H1 (cell line): ENCODE results near the gene CFAP161.

ENCODE experiments used
- CHD2 ChIP-seq: IDR thresholded peaks from 2 replicates; pipeline ENCODE4 v1.6.1; 2012; ENCODE audit warnings: low read length, improper control_type of control experiment
- GTF2F1 ChIP-seq: IDR thresholded peaks from 2 replicates; pipeline ENCODE4 v1.6.1; 2012; ENCODE audit warnings: low read depth, low read length, improper control_type of control experiment, borderline replicate concordance
- HDAC2 ChIP-seq, 2 experiments: fragments of 300-600 bp in 1 of 2; sonication (generic) in 1 of 2; IDR thresholded peaks; 2 replicates each; pipeline ENCODE4 v1.6.1; 2011 to 2012; ENCODE audit warnings: low read depth in 2 of 2, low read length in 2 of 2, mild to moderate bottlenecking in 2 of 2, moderate library complexity in 2 of 2, borderline replicate concordance in 1 of 2, inconsistent platforms in 1 of 2
- JUN ChIP-seq: IDR thresholded peaks from 2 replicates; pipeline ENCODE4 v1.6.1; 2011; ENCODE audit warnings: low read depth, mild to moderate bottlenecking, improper control_type of control experiment, low read length
- POLR2A ChIP-seq, 2 experiments: IDR thresholded peaks; 1 replicate in 1 of 2; 2 replicates in 1 of 2; pipeline ENCODE4 v1.6.1; 2011; ENCODE audit warnings: low read depth in 2 of 2, low read length in 2 of 2, mild to moderate bottlenecking in 2 of 2; ENCODE audit errors: control extremely low read depth in 1 of 2
- POLR2AphosphoS5 ChIP-seq: IDR thresholded peaks from 2 replicates; pipeline ENCODE4 v1.6.1; 2011; ENCODE audit warnings: low read depth, low read length
- TAF7 ChIP-seq: optimal IDR thresholded peaks from 2 replicates; pipeline ENCODE3; 2011; ENCODE audit warnings: low read depth, mild to moderate bottlenecking, inconsistent platforms, low read length, moderate library complexity, borderline replicate concordance
- TCF12 ChIP-seq: IDR thresholded peaks from 2 replicates; pipeline ENCODE4 v1.6.1; 2011; ENCODE audit warnings: low read depth, mild to moderate bottlenecking, low read length
- TEAD4 ChIP-seq: IDR thresholded peaks from 2 replicates; pipeline ENCODE4 v1.6.1; 2012; ENCODE audit warnings: low read depth, low read length, inconsistent platforms, mixed read lengths
- TF ChIP-seq, protein P1 (sequence below), 3 experiments: IDR thresholded peaks; 1 replicate in 2 of 3; 2 replicates in 1 of 3; pipeline versions ENCODE4 v1.5.1 to v1.6.1; 2011; ENCODE audit warnings: low read length in 3 of 3, mild to moderate bottlenecking in 3 of 3, inconsistent platforms in 2 of 3, low read depth in 1 of 3, moderate library complexity in 1 of 3; ENCODE audit not compliant: insufficient read depth in 1 of 3; ENCODE audit errors: control extremely low read depth in 1 of 3
- TF ChIP-seq, protein P2 (sequence below): IDR thresholded peaks from 2 replicates; pipeline ENCODE4 v1.6.1; 2011; ENCODE audit warnings: low read length, improper control_type of control experiment

DNA sequence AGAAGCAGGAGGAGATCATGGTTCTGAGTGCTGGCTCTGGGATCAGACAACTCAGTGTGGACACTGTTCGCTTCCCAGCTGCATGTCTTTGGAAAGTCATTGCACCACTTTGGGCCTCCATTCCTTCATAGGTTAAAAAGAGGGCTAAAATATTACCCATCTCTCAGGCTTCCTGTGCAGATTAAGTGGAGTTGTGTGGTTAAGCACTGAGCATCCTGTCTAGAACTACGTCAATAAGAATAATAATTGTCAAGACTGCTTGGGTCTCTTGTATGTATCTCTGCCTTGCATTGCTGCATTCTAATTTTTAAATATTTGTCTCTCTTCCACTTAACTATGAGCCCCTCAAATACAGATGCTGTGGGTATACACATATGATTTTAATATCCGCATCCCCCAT lies 22.3 kb downstream of the CFAP161 start:
- TF ChIP-seq POLR2AphosphoS5 (no peak), TAF7 (no peak), POLR2A (IDR thresholded peaks at IDR 0.05; ENCODE audit: control extremely low read depth in 1 of 2, low read depth in 2 of 2, low read length in 2 of 2) (no peak), GTF2F1 (no peak), TEAD4 (no peak), TCF12 (no peak), JUN (no peak), CHD2 (no peak), HDAC2 (IDR thresholded peaks at IDR 0.05; ENCODE audit: borderline replicate concordance in 1 of 2, low read depth in 2 of 2, low read length in 2 of 2) (no peak)
- TF ChIP-seq, protein P1, sequence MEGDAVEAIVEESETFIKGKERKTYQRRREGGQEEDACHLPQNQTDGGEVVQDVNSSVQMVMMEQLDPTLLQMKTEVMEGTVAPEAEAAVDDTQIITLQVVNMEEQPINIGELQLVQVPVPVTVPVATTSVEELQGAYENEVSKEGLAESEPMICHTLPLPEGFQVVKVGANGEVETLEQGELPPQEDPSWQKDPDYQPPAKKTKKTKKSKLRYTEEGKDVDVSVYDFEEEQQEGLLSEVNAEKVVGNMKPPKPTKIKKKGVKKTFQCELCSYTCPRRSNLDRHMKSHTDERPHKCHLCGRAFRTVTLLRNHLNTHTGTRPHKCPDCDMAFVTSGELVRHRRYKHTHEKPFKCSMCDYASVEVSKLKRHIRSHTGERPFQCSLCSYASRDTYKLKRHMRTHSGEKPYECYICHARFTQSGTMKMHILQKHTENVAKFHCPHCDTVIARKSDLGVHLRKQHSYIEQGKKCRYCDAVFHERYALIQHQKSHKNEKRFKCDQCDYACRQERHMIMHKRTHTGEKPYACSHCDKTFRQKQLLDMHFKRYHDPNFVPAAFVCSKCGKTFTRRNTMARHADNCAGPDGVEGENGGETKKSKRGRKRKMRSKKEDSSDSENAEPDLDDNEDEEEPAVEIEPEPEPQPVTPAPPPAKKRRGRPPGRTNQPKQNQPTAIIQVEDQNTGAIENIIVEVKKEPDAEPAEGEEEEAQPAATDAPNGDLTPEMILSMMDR (IDR thresholded peaks at IDR 0.05; ENCODE audit: control extremely low read depth in 1 of 3, insufficient read depth in 1 of 3, low read depth in 1 of 3, low read length in 3 of 3), result no peak
- TF ChIP-seq, protein P2, sequence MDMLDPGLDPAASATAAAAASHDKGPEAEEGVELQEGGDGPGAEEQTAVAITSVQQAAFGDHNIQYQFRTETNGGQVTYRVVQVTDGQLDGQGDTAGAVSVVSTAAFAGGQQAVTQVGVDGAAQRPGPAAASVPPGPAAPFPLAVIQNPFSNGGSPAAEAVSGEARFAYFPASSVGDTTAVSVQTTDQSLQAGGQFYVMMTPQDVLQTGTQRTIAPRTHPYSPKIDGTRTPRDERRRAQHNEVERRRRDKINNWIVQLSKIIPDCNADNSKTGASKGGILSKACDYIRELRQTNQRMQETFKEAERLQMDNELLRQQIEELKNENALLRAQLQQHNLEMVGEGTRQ, result no peak
